ENCODE data around the gene SORBS1.

Gene SORBS1

GRCh38 chr10:95566136-95566535 lies 5.0 kb upstream of the SORBS1 start:
- in situ Hi-C loops (cut with MboI; ENCODE audit: low sequenced_read_pairs): no loop called here

- in situ Hi-C loops (cut with MboI; ENCODE audit: low sequenced_read_pairs): no loop called here
Observed at GRCh38 chr10:95565336-95565735, 4.2 kb upstream of the SORBS1 start.

- in situ Hi-C loops (cut with MboI; ENCODE audit: low sequenced_read_pairs): no loop called here
Observed at GRCh38 chr10:95564291-95564690, 3.1 kb upstream of the SORBS1 start.

- in situ Hi-C loops (cut with MboI; ENCODE audit: low sequenced_read_pairs): no loop called here
Observed at GRCh38 chr10:95562341-95562965, 1.3 kb upstream of the SORBS1 start.

- in situ Hi-C loops (cut with MboI; ENCODE audit: low sequenced_read_pairs): no loop called here
Observed at GRCh38 chr10:95561864-95562177, 650 bp upstream of the SORBS1 start.

GRCh38 chr10:95560278-95561176 lies 644 bp downstream of the SORBS1 start:
- in situ Hi-C loops (cut with MboI; ENCODE audit: low sequenced_read_pairs): no loop called here

GRCh38 chr10:95559896-95560277 lies 1.3 kb downstream of the SORBS1 start:
- in situ Hi-C loops (cut with MboI; ENCODE audit: low sequenced_read_pairs): no loop called here

GRCh38 chr10:95559471-95559870 lies 1.7 kb downstream of the SORBS1 start:
- in situ Hi-C loops (cut with MboI; ENCODE audit: low sequenced_read_pairs): no loop called here

GRCh38 chr10:95558593-95559320 lies 2.4 kb downstream of the SORBS1 start:
- in situ Hi-C loops (cut with MboI; ENCODE audit: low sequenced_read_pairs): no loop called here

- in situ Hi-C loops (cut with MboI; ENCODE audit: low sequenced_read_pairs): no loop called here
Observed at GRCh38 chr10:95556994-95557767, 4.0 kb downstream of the SORBS1 start.

GRCh38 chr10:95553674-95554073 lies 7.5 kb downstream of the SORBS1 start:
- in situ Hi-C loops (cut with MboI; ENCODE audit: low sequenced_read_pairs): no loop called here

- in situ Hi-C loops (cut with MboI; ENCODE audit: low sequenced_read_pairs): no loop called here
Observed at GRCh38 chr10:95552679-95553342, 8.4 kb downstream of the SORBS1 start.

- in situ Hi-C loops (cut with MboI; ENCODE audit: low sequenced_read_pairs): no loop called here
Observed at GRCh38 chr10:95550073-95550672, 11.0 kb downstream of the SORBS1 start.

GRCh38 chr10:95547791-95548435 lies 13.3 kb downstream of the SORBS1 start:
- in situ Hi-C loops (cut with MboI; ENCODE audit: low sequenced_read_pairs): no loop called here

GRCh38 chr10:95547197-95547596 lies 14.0 kb downstream of the SORBS1 start:
- in situ Hi-C loops (cut with MboI; ENCODE audit: low sequenced_read_pairs): no loop called here

GRCh38 chr10:95545981-95546380 lies 15.2 kb downstream of the SORBS1 start:
- in situ Hi-C loops (cut with MboI; ENCODE audit: low sequenced_read_pairs): no loop called here

GRCh38 chr10:95544783-95545500 lies 16.2 kb downstream of the SORBS1 start:
- in situ Hi-C loops (cut with MboI; ENCODE audit: low sequenced_read_pairs): no loop called here

- in situ Hi-C loops (cut with MboI; ENCODE audit: low sequenced_read_pairs): no loop called here
Observed at GRCh38 chr10:95543459-95543858, 17.7 kb downstream of the SORBS1 start.

- in situ Hi-C loops (cut with MboI; ENCODE audit: low sequenced_read_pairs): no loop called here
Observed at GRCh38 chr10:95542761-95543160, 18.4 kb downstream of the SORBS1 start.

All from HL-60/S4 (cell line).